Measurements from ENCODE around the gene CLCA2. TPM values are rescaled to one million over a fixed set of nuclear protein-coding genes. Genes with fewer than 3 reads are reported as not detected.

The CLCA2 gene
- total and polyA plus RNA-seq, 2 donors (not counting 3 experiments of a cell fraction or from before 2014, with no cell fraction given) = 0.01 to 0.11 TPM

Other genes starting within 250 kb of the CLCA2 start
- gene ODF2L, start 27.8 kb upstream of the CLCA2 start, total RNA-seq = 74.7 and 86.3 TPM in 2 replicates
- gene ODF2L, start 27.8 kb upstream of the CLCA2 start, polyA plus RNA-seq = 7.3 and 9.6 TPM in 2 replicates
- not detected in 2 replicates for gene CLCA1, start 44.8 kb downstream of the CLCA2 start, total RNA-seq
- not detected in 2 replicates for gene CLCA1, start 44.8 kb downstream of the CLCA2 start, polyA plus RNA-seq
- gene CLCA4, start 122.9 kb downstream of the CLCA2 start, total RNA-seq = not detected in 2 replicates
- not detected in 2 replicates for gene CLCA4, start 122.9 kb downstream of the CLCA2 start, polyA plus RNA-seq